VCaP (cell line): Measurements from ENCODE around the gene CDC7.

Source experiments
- H3K27ac ChIP-seq: fragments of 450-650 bp; 2 replicates; pipeline ENCODE4 v1.5.1; 2017
- TF ChIP-seq, protein P1 (sequence below): fragments of 450-650 bp; conservative IDR thresholded peaks from 2 replicates; pipeline ENCODE4 v1.5.1; 2017; ENCODE audit warnings: mild to moderate bottlenecking, moderate library complexity

Gene CDC7

DNA sequence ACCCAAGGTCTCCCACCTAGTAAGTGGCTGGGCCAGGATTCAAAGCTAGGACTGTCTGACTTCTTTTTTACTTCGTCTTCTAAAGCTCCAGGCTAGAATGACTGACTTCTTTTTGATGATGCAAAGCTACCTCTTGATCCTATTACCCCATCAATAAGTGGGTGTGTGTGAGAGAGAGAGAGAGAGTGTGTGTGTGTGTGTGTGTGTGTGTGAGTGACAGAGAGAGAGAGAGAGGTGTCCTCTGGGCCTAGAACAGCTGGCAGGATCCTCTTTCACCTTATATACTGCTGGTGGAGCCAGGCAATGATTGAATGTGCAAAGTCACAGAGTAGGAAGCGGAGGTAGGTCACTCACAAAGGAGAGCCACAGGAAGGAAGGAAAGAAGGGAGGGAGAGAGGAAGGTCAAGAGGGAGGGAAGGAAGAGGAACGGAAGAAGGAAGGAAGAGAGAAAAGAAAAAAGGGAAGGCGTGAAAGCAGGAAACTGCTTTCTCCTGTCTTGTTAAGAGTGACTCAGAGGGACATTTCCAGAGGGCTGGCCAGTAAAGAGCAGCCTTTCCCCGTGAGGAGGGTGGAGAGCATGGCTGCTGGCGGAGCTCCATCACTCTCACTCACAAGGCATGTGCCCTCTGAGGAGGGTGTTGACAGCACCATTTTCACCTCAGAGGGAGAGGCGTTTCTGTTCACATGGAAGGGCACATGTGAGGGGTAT lies 68.9 kb downstream of the CDC7 start:
- no peak overlapping the region for H3K27ac ChIP-seq
- TF ChIP-seq, protein P1, sequence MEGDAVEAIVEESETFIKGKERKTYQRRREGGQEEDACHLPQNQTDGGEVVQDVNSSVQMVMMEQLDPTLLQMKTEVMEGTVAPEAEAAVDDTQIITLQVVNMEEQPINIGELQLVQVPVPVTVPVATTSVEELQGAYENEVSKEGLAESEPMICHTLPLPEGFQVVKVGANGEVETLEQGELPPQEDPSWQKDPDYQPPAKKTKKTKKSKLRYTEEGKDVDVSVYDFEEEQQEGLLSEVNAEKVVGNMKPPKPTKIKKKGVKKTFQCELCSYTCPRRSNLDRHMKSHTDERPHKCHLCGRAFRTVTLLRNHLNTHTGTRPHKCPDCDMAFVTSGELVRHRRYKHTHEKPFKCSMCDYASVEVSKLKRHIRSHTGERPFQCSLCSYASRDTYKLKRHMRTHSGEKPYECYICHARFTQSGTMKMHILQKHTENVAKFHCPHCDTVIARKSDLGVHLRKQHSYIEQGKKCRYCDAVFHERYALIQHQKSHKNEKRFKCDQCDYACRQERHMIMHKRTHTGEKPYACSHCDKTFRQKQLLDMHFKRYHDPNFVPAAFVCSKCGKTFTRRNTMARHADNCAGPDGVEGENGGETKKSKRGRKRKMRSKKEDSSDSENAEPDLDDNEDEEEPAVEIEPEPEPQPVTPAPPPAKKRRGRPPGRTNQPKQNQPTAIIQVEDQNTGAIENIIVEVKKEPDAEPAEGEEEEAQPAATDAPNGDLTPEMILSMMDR: no peak

DNA sequence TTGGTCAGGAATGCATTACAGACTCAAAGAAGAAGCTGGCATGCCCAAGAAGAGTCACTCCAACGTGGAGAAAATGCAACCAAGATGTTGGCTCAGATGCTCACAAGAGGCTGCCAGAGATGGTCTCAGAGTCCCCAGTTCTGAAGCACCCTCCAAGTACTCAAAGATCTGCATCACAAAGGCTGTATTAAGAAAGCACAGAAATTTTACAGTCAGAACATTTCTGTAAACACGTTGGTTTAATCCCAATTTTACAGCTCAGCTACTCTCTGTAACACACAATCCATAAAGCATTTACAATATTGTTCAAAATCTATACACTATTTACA lies 69.4 kb downstream of the CDC7 start:
- TF ChIP-seq, protein P1: no peak
- H3K27ac ChIP-seq: no peak overlapping the region

DNA sequence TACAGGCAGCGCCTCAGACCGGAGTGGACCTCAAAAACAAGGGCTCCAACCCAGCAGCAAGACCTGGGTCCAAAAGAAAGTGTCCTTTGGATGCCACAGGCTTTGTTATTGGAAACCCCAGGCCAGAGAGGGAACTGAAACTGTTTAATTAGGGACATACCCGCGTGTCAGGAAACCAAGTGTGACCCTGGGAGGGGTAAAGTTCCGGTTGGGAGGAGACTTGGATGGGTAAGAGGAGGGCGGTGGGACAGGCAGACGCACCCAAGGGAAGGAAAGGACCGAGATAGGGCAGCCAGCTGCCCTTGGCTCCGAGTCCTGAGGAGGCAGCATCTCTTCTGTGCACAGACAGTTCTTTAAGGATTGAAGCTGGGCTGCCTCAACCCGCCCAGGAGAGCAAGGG lies 71.4 kb downstream of the CDC7 start:
- TF ChIP-seq, protein P1: no peak
- no peak overlapping the region for H3K27ac ChIP-seq
